ENCODE measurements around the gene C6orf15. TPM values are rescaled to one million over a fixed set of nuclear protein-coding genes. Genes with fewer than 3 reads are reported as not detected.

Gene C6orf15
- total and polyA plus RNA-seq, 4 donors = not detected

DNA sequence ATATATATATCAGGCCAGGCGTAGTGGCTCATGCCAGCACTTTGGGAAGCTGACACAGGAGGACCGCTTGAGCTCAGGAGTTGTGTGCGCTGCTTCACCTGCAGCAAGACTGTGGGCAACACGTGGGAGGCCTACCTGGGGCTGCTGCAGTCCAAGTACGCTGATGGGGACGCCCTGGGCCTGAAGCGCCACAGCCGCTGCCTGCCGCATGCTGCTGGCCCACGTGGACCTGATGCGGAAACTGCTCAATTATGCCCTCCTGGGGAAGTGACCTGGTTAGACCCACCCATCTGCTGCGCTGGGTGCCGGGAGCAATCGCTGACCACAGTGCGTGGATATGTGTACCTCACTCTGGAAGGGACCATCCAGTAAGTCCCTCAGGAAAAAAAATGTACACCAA, 28.3 kb upstream of the C6orf15 start:
- Histone ChIP-seq H3K27me3 (ENCODE audit: control insufficient read depth in 4 of 4, insufficient read depth in 4 of 4, low read length in 3 of 4) (no peaks in the 10 kb centered on the region), H3K27ac (ENCODE audit: low read depth in 1 of 2, low read length in 2 of 2) (no peak overlapping the region), H3K9ac (ENCODE audit: low read depth in 1 of 2, low read length in 2 of 2) (no peak overlapping the region), H3K4me1 (ENCODE audit: control insufficient read depth in 4 of 4, insufficient read depth in 4 of 4, low read length in 3 of 4) (peaks cover 0 to 5% (median 4%) of the 10 kb centered on the region in 4 donors), H3K4me3 (ENCODE audit: low read depth in 1 of 3, low read length in 3 of 3) (no peak overlapping the region), H3K9me3 (ENCODE audit: control insufficient read depth in 4 of 4, low read length in 3 of 4) (no peaks in the 10 kb centered on the region), H3K36me3 (ENCODE audit: control insufficient read depth in 4 of 4, insufficient read depth in 3 of 4, low read depth in 1 of 4, low read length in 3 of 4) (peaks cover 0 to 8% (median 5%) of the 10 kb centered on the region in 4 donors)
- DNase-seq (ENCODE audit: low spot score) = no peak
- WGBS = 88% methylated on average over 15 of the region's 15 CpGs
- no peak for TF ChIP-seq GABPA (IDR thresholded peaks at IDR 0.05 in 1 of 2, conservative IDR thresholded peaks at IDR 0.05 in 1 of 2)
- TF ChIP-seq RAD21 (IDR thresholded peaks at IDR 0.05) = no peak
- TF ChIP-seq ATF3 (IDR thresholded peaks at IDR 0.05) = no peak
- no peak for TF ChIP-seq TAF1 (conservative IDR thresholded peaks at IDR 0.05)
- TF ChIP-seq, protein P1, sequence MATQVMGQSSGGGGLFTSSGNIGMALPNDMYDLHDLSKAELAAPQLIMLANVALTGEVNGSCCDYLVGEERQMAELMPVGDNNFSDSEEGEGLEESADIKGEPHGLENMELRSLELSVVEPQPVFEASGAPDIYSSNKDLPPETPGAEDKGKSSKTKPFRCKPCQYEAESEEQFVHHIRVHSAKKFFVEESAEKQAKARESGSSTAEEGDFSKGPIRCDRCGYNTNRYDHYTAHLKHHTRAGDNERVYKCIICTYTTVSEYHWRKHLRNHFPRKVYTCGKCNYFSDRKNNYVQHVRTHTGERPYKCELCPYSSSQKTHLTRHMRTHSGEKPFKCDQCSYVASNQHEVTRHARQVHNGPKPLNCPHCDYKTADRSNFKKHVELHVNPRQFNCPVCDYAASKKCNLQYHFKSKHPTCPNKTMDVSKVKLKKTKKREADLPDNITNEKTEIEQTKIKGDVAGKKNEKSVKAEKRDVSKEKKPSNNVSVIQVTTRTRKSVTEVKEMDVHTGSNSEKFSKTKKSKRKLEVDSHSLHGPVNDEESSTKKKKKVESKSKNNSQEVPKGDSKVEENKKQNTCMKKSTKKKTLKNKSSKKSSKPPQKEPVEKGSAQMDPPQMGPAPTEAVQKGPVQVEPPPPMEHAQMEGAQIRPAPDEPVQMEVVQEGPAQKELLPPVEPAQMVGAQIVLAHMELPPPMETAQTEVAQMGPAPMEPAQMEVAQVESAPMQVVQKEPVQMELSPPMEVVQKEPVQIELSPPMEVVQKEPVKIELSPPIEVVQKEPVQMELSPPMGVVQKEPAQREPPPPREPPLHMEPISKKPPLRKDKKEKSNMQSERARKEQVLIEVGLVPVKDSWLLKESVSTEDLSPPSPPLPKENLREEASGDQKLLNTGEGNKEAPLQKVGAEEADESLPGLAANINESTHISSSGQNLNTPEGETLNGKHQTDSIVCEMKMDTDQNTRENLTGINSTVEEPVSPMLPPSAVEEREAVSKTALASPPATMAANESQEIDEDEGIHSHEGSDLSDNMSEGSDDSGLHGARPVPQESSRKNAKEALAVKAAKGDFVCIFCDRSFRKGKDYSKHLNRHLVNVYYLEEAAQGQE (IDR thresholded peaks at IDR 0.05) = no peak
- TF ChIP-seq CTCF (IDR thresholded peaks at IDR 0.05; ENCODE audit: low read depth, low read length, missing input control) = no peak
- no peak for TF ChIP-seq HNF4G (IDR thresholded peaks at IDR 0.05)
- no peak for TF ChIP-seq FOXA1 (IDR thresholded peaks at IDR 0.05)
- no peak for TF ChIP-seq HNF4A (conservative IDR thresholded peaks at IDR 0.05)
- TF ChIP-seq RXRA (IDR thresholded peaks at IDR 0.05) = no peak
- no peak for TF ChIP-seq FOXA2 (IDR thresholded peaks at IDR 0.05)
- TF ChIP-seq EGR1 (IDR thresholded peaks at IDR 0.05; ENCODE audit: low read depth in 2 of 2) = no peak
- TF ChIP-seq, protein P2, sequence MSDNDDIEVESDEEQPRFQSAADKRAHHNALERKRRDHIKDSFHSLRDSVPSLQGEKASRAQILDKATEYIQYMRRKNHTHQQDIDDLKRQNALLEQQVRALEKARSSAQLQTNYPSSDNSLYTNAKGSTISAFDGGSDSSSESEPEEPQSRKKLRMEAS (IDR thresholded peaks at IDR 0.05) = no peak
- TF ChIP-seq JUND (IDR thresholded peaks at IDR 0.05) = no peak
- no peak for TF ChIP-seq YY1 (IDR thresholded peaks at IDR 0.05)
- no peak for TF ChIP-seq NR2F2 (IDR thresholded peaks at IDR 0.05)
- TF ChIP-seq SP1 (IDR thresholded peaks at IDR 0.05) = no peak

DNA sequence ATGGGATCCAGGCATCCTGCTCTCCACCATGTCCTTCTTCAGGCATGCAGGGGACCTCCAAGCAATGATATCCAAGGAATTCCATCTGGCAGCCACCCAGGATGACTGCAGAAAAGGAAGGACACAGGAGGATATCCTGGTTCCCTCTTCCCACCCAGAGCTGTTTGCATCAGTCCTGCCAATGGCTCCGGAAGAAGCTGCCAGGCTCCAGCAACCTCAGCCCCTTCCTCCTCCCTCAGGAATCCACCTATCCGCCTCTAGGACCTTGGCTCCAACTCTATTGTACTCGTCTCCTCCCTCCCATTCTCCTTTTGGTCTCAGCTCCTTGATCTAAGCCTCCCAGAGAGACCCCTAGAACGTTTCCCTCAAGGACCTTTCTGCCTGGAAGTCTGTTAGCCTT, 27.2 kb upstream of the C6orf15 start:
- H3K4me3 ChIP-seq (ENCODE audit: low read depth in 1 of 3, low read length in 3 of 3) = no peak overlapping the region
- H3K9ac ChIP-seq (ENCODE audit: low read depth in 1 of 2, low read length in 2 of 2) = no peak overlapping the region
- no peak for DNase-seq (ENCODE audit: low spot score)
- no peak for TF ChIP-seq FOXA2 (IDR thresholded peaks at IDR 0.05)
- 46% methylated on average over 4 of the region's 4 CpGs for WGBS
- H3K4me1 ChIP-seq (ENCODE audit: control insufficient read depth in 4 of 4, insufficient read depth in 4 of 4, low read length in 3 of 4) = peaks cover 0 to 5% (median 4%) of the 10 kb centered on the region in 4 donors
- H3K9me3 ChIP-seq (ENCODE audit: control insufficient read depth in 4 of 4, low read length in 3 of 4) = no peaks in the 10 kb centered on the region
- no peaks in the 10 kb centered on the region for H3K27me3 ChIP-seq (ENCODE audit: control insufficient read depth in 4 of 4, insufficient read depth in 4 of 4, low read length in 3 of 4)
- peaks cover 0 to 8% (median 3%) of the 10 kb centered on the region in 4 donors for H3K36me3 ChIP-seq (ENCODE audit: control insufficient read depth in 4 of 4, insufficient read depth in 3 of 4, low read depth in 1 of 4, low read length in 3 of 4)
- H3K27ac ChIP-seq (ENCODE audit: low read depth in 1 of 2, low read length in 2 of 2) = no peak overlapping the region
